GM12892 (cell line): ENCODE data around the gene NEDD1. TPM values are rescaled to one million over a fixed set of nuclear protein-coding genes. Genes with fewer than 3 reads are reported as not detected.

Source experiments
- DNase-seq: peaks from one replicate; pipeline ENCODE4 v3.0.0; 2011; ENCODE audit not compliant: insufficient read length
- FAIRE-seq: peaks from 2 replicates; lab custom pipeline; 2011; peaks lifted over from hg19 to GRCh38; lab: Jason Lieb, UNC
- POLR2A ChIP-seq: IDR thresholded peaks from 2 replicates; pipeline ENCODE4 v1.6.1; 2011; ENCODE audit warnings: low read depth, low read length, control low read depth
- POLR2AphosphoS5 ChIP-seq: IDR thresholded peaks from 2 replicates; pipeline ENCODE4 v1.6.1; 2011; ENCODE audit warnings: low read depth, low read length, control low read depth
- TAF1 ChIP-seq: IDR thresholded peaks from 2 replicates; pipeline ENCODE4 v1.6.1; 2011; ENCODE audit warnings: low read depth, mild to moderate bottlenecking, control low read depth, low read length, borderline replicate concordance
- polyA plus RNA-seq: library from polyadenylated mRNA; unstranded; fragments of >200 nt; gene quantifications from one replicate; pipeline ENCODE4 v1.2.1, GENCODE V29; 2012; ENCODE audit warnings: missing spikeins, inconsistent platforms; ENCODE audit not compliant: missing spikeins

Gene NEDD1
- polyA plus RNA-seq, result 22.9 TPM

GRCh38 chr12:96906849-96907670, at the start of gene NEDD1:
Gene NEDD1 (plus strand): TSS chr12:96907257. CDS start chr12:96909760, 2,503 bp downstream.
- DNase-seq (peak; percentile 74), FAIRE-seq (peak; percentile 97)
- peak; percentile 77 for TF ChIP-seq POLR2AphosphoS5
- TF ChIP-seq TAF1, result peak; percentile 52; the same call in 1 of the 2 replicates
- TF ChIP-seq POLR2A, result peak; percentile 93

GRCh38 chr12:96858162-96858561, 48.9 kb upstream of the NEDD1 start:
- TF ChIP-seq POLR2A (no peak), POLR2AphosphoS5 (no peak), TAF1 (no peak)
- DNase-seq (no peak), FAIRE-seq (no peak)

GRCh38 chr12:96861656-96862055, 45.4 kb upstream of the NEDD1 start:
- no peak for TF ChIP-seq POLR2AphosphoS5
- no peak for TF ChIP-seq TAF1
- TF ChIP-seq POLR2A, result no peak
- FAIRE-seq (no peak), DNase-seq (no peak)

GRCh38 chr12:96862326-96862725, 44.7 kb upstream of the NEDD1 start:
- FAIRE-seq (no peak), DNase-seq (no peak)
- TF ChIP-seq TAF1, result no peak
- TF ChIP-seq POLR2AphosphoS5, result no peak
- TF ChIP-seq POLR2A, result no peak

- TF ChIP-seq TAF1 (no peak), POLR2A (no peak), POLR2AphosphoS5 (no peak)
- FAIRE-seq (no peak), DNase-seq (no peak)
Measured at GRCh38 chr12:96864335-96864734, 42.7 kb upstream of the NEDD1 start.

- FAIRE-seq, result no peak
- DNase-seq, result no peak
- TF ChIP-seq TAF1 (no peak), POLR2AphosphoS5 (no peak), POLR2A (no peak)
Measured at GRCh38 chr12:96866801-96867590, 40.1 kb upstream of the NEDD1 start.

GRCh38 chr12:96870946-96871345, 36.1 kb upstream of the NEDD1 start:
- FAIRE-seq (no peak), DNase-seq (no peak)
- no peak for TF ChIP-seq POLR2A
- no peak for TF ChIP-seq TAF1
- TF ChIP-seq POLR2AphosphoS5, result no peak

- no peak for FAIRE-seq
- TF ChIP-seq TAF1, result no peak
- no peak for TF ChIP-seq POLR2A
- TF ChIP-seq POLR2AphosphoS5, result no peak
- DNase-seq, result no peak
Measured at GRCh38 chr12:96872961-96873360, 34.1 kb upstream of the NEDD1 start.

GRCh38 chr12:96874211-96874610, 32.8 kb upstream of the NEDD1 start:
- TF ChIP-seq POLR2A (no peak), TAF1 (no peak), POLR2AphosphoS5 (no peak)
- DNase-seq, result no peak
- FAIRE-seq, result no peak

- TF ChIP-seq POLR2A (no peak), TAF1 (no peak), POLR2AphosphoS5 (no peak)
- FAIRE-seq, result no peak
- DNase-seq, result no peak
Measured at GRCh38 chr12:96876966-96877365, 30.1 kb upstream of the NEDD1 start.

GRCh38 chr12:96878704-96879103, 28.4 kb upstream of the NEDD1 start:
- FAIRE-seq, result no peak
- TF ChIP-seq TAF1 (no peak), POLR2AphosphoS5 (no peak), POLR2A (no peak)
- DNase-seq, result no peak

GRCh38 chr12:96879301-96879700, 27.8 kb upstream of the NEDD1 start:
- DNase-seq (no peak), FAIRE-seq (no peak)
- no peak for TF ChIP-seq TAF1
- TF ChIP-seq POLR2A, result no peak
- TF ChIP-seq POLR2AphosphoS5, result no peak
